Gastrocnemius medialis (tissue), 4 donors: ENCODE data around the gene ZDHHC7. TPM values are rescaled to one million over a fixed set of nuclear protein-coding genes. Genes with fewer than 3 reads are reported as not detected.
A peak's percentile ranks its signal among the peaks of the same experiment; 100 is the strongest.

Experiments
- ATAC-seq, 2 donors: fragments of 150-250 bp; one replicate each; pipeline ENCODE4 v1.9.1; 2016
- DNase-seq, 2 donors: peaks; one replicate each; pipeline ENCODE4 v3.0.0-alpha.2; 2019
- H3K27ac ChIP-seq, 4 donors: fragments of 200-600 bp; sonication (generic); 1 replicate in 1 of 4; 2 replicates in 3 of 4; pipeline ENCODE4 v1.5.1; 2016 to 2018; ENCODE audit warnings: mild to moderate bottlenecking in 2 of 4, moderate library complexity in 1 of 4
- H3K27me3 ChIP-seq, 3 donors: fragments of 200-600 bp; sonication (generic) in 2 of 3; 1 replicate in 1 of 3; 2 replicates in 2 of 3; pipeline versions ENCODE4 v1.5.1 to v1.6.0; 2016 to 2019; ENCODE audit warnings: mild to moderate bottlenecking in 1 of 3, moderate library complexity in 1 of 3
- H3K36me3 ChIP-seq, 2 donors: fragments of 200-600 bp; sonication (generic) in 1 of 2; one replicate each; pipeline ENCODE4 v1.5.1; 2017 to 2018
- H3K4me1 ChIP-seq, 2 donors: fragments of 200-600 bp; sonication (generic) in 1 of 2; one replicate each; pipeline ENCODE4 v1.5.1; 2016 to 2017; ENCODE audit warnings: mild to moderate bottlenecking in 2 of 2
- H3K4me3 ChIP-seq, 4 donors: fragments of 200-600 bp; sonication (generic) in 3 of 4; 1 replicate in 1 of 4; 2 replicates in 3 of 4; pipeline ENCODE4 v1.5.1; 2016 to 2019; ENCODE audit warnings: mild to moderate bottlenecking in 2 of 4
- H3K9me3 ChIP-seq, 3 donors: fragments of 200-600 bp; sonication (generic) in 2 of 3; 1 replicate in 1 of 3; 2 replicates in 2 of 3; pipeline ENCODE4 v1.5.1; 2016 to 2019
- CTCF ChIP-seq, 5 experiments: fragments of 450-650 bp in 3 of 5; fragments of 200-600 bp in 2 of 5; sonication (generic) in 2 of 5; IDR thresholded peaks in 4 of 5; conservative IDR thresholded peaks in 1 of 5; 1 replicate in 4 of 5; 2 replicates in 1 of 5; pipeline ENCODE4 v1.5.1; 2016 to 2019; ENCODE audit warnings: antibody characterized with exemption in 5 of 5, mild to moderate bottlenecking in 3 of 5, moderate library complexity in 3 of 5
- POLR2A ChIP-seq, 2 donors: fragments of 450-650 bp; IDR thresholded peaks; one replicate each; pipeline ENCODE4 v1.6.1; 2017; ENCODE audit warnings: antibody characterized with exemption in 2 of 2, mild to moderate bottlenecking in 2 of 2, moderate library complexity in 2 of 2
- in situ Hi-C, 4 donors: fragments of 200-750 bp; cut with MboI; loops; one replicate each; pipeline versions ENCODE4 v1.15.0 to v1.8.0; 2017; ENCODE audit warnings: low sequenced_read_pairs in 4 of 4
- intact Hi-C: fragments of 100-400 bp; cut with DNase I; formaldehyde crosslinking; loops from one replicate; pipeline ENCODE4 v1.15.1; 2023; ENCODE audit warnings: low total_unique reads
- total RNA-seq, 4 donors: library from RNA; depleted of rRNA; stranded (reverse); fragments of >200 nt; gene quantifications; one replicate each; pipeline versions ENCODE4 v1.1.0 to v1.2.3, GENCODE V29; 2016

Gene ZDHHC7
- total RNA-seq, 4 donors from 2014 or later: 55.0 to 93.5 (median 68.4) TPM

- intact Hi-C loops: no loop called here
- Histone ChIP-seq H3K27ac (no peak overlapping the region), H3K4me1 (peaks cover 19 to 35% of the 10 kb centered on the region in 2 donors), H3K9me3 (no peaks in the 10 kb centered on the region), H3K27me3 (no peaks in the 10 kb centered on the region), H3K36me3 (no peaks in the 10 kb centered on the region), H3K4me3 (no peak overlapping the region)
- no peak for DNase-seq
- in situ Hi-C loops: no loop called here
- ATAC-seq: no peak
- TF ChIP-seq POLR2A (IDR thresholded peaks at IDR 0.05) (no peak), CTCF (IDR thresholded peaks at IDR 0.05 in 4 of 5, conservative IDR thresholded peaks at IDR 0.05 in 1 of 5) (no peak)
These were observed 80.2 kb downstream of the ZDHHC7 start for GRCh38 chr16:84931107-84931494.

- peak overlapping the region in 3 of 4 donors; percentile 18 to 49 (median 27) for H3K27ac ChIP-seq
- no peak for TF ChIP-seq POLR2A (IDR thresholded peaks at IDR 0.05)
- ATAC-seq: no peak
- H3K9me3 ChIP-seq: no peaks in the 10 kb centered on the region
- in situ Hi-C loops: no loop called here
- H3K4me1 ChIP-seq: peaks cover 19 to 35% of the 10 kb centered on the region in 2 donors
- no peak for DNase-seq
- intact Hi-C loops: no loop called here
- H3K4me3 ChIP-seq: no peak overlapping the region
- H3K27me3 ChIP-seq: no peaks in the 10 kb centered on the region
- H3K36me3 ChIP-seq: no peaks in the 10 kb centered on the region
These were observed 80.8 kb downstream of the ZDHHC7 start for GRCh38 chr16:84930298-84931106.

- ATAC-seq: no peak
- Histone ChIP-seq H3K4me1 (peaks cover 20 to 40% of the 10 kb centered on the region in 2 donors), H3K27me3 (no peaks in the 10 kb centered on the region), H3K9me3 (no peaks in the 10 kb centered on the region), H3K27ac (peak overlapping the region; percentile 18 to 49 (median 24)), H3K4me3 (no peak overlapping the region), H3K36me3 (no peaks in the 10 kb centered on the region)
- in situ Hi-C loops (no loop called here), intact Hi-C loops (loop anchor here (10.0 kb wide), 1 partner anchor 95 kb away; no protein-coding TSS in a partner anchor)
- DNase-seq: peak in 1 of 2 donors; percentile 69
- TF ChIP-seq POLR2A (IDR thresholded peaks at IDR 0.05) (no peak), CTCF (IDR thresholded peaks at IDR 0.05 in 4 of 5, conservative IDR thresholded peaks at IDR 0.05 in 1 of 5) (no peak)
These were observed 81.7 kb downstream of the ZDHHC7 start for GRCh38 chr16:84929421-84930297.

GRCh38 chr16:84928679-84929420, 82.5 kb downstream of the ZDHHC7 start:
- Histone ChIP-seq H3K4me1 (peaks cover 19 to 36% of the 10 kb centered on the region in 2 donors), H3K27ac (peak overlapping the region; percentile 11 to 49 (median 22)), H3K4me3 (no peak overlapping the region), H3K9me3 (no peaks in the 10 kb centered on the region), H3K36me3 (no peaks in the 10 kb centered on the region), H3K27me3 (no peaks in the 10 kb centered on the region)
- TF ChIP-seq CTCF (IDR thresholded peaks at IDR 0.05 in 4 of 5, conservative IDR thresholded peaks at IDR 0.05 in 1 of 5) (no peak), POLR2A (IDR thresholded peaks at IDR 0.05) (no peak)
- intact Hi-C loops: loop anchor here (10.0 kb wide), 1 partner anchor 94 kb away; no protein-coding TSS in a partner anchor
- in situ Hi-C loops: no loop called here
- ATAC-seq: peak; percentile 14 to 36
- peak; percentile 49 to 77 for DNase-seq
